Measurements from ENCODE around the gene PAPOLG.

Gene PAPOLG

DNA sequence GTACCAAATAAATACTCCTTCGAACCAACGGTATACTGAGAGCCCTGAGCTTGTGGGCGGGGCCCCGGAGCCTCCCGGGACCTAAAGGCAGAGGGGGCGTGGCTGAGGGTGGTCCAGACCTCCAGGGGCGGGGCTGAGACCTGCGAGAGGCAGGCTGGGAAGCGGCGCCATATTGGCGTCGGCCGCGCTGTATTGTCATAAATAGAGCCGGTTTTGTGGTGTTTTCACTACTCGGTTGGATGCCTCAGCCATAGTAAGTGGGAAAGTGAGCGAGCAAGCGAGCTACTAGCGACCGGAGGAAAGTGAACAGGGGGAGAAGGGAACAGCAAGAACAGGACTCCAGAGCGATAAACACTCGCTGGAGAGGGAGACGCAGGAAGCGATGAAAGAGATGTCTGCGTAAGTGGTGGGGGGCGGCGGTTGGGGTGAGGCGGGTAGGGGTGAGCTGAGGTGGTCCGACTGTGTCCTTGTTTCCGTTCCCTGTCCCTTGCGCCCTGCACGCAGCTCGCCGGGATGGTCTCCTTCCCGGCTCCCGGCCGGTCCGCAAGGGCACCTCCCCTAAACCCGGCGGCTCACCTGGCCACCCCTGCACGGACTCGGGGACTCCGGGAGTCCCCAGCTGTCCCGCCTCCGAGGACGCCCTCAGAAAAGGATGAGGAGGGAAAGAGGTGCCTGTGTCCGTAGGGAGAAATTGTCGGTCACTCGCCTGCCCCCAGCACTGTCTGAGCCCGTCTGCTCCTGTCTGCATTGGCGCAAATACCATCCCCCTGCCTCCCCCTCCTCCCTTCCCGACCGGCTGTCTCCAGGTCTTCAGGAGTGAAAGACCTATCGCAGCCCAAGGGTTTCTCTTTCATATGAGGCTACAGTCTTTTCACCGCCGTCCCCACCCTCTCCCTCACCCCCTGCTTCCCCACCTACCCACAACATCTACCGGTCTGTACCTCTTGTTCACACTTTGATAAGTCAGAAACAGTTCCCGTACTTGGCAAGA is at the start of gene PAPOLG:
PAPOLG (plus strand) TSS at position 172 of the 991 bp plus-strand sequence; CDS start at position 383, 211 bp downstream.
- peak; percentile 97 for DNase-seq (ENCODE audit: low read depth)

DNA sequence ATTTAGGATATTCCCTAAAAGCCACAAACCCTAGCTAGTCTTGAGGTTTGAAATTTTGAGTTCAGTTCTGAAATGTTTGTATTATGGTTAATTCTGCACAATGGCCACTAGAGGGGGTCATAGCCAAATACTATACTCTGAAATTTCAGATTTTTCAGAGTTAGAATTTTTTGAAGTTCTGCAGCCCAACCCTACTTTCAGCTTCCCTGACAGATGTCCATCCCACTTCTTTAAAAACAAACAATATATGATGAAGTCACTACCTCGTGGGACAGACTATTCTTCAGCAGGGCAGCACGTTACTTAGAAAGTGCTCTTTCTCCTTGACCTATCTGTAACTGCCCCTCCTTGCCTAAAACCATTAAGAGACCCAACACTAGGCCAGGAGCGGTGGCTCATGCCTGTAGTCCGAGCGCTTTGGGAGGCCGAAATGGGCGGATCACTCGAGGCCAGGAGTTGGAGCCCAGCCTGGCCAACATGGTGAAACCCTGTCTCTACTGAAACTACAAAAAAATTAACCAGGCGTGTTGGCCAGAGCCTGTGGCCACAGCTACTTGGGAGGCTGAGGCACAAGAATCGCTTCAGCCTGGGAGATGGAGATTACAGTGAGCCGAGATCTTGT is 48.2 kb upstream of the PAPOLG start:
- no peak for DNase-seq (ENCODE audit: low read depth)

DNA sequence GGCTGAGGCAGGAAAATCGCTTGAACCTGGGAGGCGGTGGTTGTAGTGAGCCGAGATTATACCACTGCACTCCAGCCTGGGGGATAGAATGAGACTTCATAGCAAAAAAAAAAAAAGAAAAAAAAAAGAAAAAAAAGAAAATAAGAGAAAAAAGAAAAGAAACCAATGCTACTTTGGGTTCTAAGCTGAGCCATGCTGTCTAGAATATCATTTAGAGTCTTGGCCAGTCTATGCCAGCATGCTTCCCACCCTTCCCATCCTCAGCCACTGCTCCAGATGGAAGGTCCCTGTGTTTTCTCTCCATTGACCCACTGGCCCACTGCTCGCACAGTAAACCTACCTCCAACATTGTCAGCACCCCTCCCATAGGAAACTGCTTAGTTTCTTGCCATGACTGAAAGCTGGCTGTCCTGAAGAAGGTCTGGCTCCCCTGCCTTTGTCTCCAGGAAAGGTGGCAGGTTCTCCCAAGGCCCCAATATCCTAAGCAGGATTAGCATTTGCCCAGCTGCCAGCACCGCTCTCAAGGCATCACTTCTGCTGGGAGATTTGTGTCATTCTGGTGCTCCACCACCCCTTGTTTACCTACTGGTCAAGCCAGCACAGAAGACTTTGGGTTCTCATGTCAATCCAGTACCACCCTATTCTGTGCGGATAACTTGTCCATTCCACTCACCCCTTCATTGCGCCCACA is 47.3 kb upstream of the PAPOLG start:
- DNase-seq (ENCODE audit: low read depth), result no peak

DNA sequence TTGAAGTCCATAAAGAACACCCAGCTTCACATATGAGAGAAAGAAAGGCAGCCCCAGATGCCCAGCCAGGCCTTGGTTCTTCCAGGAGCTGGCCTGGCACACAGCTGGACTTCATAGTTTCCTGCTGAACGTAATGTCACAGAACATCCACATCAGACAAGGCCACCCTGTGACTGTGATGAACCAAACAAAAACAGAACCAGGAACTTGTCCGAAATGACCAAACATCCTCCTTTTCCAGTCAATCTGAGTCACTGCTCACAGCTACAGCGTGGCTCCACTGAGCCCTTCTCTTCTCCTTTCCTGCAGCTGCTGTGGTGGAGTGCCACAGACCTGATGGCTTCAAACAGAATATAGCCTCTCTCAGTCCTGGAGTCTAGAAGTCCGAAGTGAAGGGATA is 45.4 kb upstream of the PAPOLG start:
- DNase-seq (ENCODE audit: low read depth), result no peak

DNA sequence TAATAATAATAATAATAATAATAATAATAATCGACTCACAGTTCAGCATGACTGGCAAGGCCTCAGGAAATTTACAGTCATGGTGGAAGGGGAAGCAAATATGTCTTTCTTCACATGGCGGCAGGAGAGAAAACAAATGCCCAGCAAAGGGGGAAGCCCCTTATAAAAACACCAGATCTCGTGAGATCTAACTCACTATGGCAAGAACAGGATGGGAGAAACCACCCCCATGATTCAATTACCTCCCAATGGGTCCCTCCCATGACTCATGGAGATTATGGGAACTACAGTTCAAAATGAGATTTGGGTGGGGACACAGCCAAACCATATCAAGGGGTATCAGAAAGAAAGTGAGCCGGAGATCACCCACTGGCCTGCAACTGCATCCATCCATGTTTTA is 40.5 kb upstream of the PAPOLG start:
- DNase-seq (ENCODE audit: low read depth), result no peak

DNA sequence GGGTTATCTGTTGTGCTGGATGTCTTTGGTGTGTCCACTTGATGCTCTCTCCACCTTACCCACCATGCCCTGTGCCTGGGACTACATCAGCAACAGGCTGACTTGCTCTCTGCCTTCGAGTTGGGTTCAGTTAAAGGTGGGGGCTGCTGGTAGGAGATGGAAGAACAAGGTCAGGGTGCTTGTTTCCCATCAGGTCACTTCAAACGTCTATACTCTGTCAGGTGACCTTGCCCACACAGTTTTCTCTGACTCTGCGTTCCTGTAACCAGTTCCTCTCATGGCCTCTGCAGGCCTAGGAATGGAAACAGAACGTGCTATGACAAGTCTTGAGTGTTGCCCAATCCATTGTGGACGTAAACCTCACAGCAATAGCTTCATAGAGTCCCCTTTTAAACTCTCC is 38.4 kb upstream of the PAPOLG start:
- no peak for DNase-seq (ENCODE audit: low read depth)

DNA sequence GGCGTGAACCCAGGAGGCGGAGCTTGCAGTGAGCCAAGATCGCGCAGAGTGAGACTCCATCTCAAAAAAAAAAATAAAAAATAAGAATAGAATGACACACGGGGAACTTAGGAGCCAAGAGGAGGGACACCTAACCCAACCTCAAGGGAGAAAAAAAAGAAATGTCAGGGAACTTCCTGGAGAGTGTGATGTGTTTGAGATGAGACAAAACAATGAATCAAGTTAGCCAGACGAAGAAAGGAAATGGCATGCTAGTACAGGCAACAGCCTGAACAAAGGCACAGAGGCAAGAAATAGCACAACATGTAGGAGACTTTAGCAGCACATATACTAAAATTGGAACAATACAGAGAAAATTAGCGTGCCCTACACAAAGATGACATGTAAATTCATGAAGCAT is 36.7 kb upstream of the PAPOLG start:
- no peak for DNase-seq (ENCODE audit: low read depth)

DNA sequence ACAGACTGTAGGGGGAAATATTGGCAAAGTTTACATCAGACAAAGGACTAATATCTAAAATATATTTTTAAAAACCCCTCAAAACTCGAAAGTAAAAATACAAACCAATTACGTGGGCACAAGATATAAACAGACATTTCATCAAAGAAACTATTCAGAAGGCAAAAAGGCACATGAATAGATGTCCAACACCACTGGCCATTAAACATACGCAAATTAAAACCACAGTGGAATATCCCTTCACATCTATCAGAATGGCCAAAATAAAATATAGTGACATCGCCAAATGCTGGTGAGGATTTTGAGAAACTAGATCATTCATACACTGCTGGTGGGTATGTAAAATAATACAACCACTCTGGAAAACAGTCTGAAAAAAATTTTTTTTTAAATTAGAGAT is 30.6 kb upstream of the PAPOLG start:
- no peak for DNase-seq (ENCODE audit: low read depth)

DNA sequence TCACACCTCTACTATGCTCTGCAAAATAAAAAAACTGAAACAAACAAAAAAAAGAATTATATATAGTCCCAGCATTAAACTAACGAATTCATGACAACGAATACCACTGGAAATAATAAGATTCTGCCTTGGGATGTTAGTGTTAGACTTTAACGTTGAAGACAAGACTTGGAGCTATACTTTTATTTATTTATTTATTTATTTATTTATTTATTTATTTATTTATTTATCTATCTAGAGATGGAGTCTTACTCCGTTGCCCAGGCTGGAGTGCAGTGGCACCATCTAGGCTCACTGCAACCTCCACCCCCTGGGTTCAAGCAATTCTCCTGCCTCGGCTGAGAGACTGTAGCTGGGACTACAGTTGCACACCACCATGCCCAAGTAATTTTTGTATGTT is 27.2 kb upstream of the PAPOLG start:
- no peak for DNase-seq (ENCODE audit: low read depth)

DNA sequence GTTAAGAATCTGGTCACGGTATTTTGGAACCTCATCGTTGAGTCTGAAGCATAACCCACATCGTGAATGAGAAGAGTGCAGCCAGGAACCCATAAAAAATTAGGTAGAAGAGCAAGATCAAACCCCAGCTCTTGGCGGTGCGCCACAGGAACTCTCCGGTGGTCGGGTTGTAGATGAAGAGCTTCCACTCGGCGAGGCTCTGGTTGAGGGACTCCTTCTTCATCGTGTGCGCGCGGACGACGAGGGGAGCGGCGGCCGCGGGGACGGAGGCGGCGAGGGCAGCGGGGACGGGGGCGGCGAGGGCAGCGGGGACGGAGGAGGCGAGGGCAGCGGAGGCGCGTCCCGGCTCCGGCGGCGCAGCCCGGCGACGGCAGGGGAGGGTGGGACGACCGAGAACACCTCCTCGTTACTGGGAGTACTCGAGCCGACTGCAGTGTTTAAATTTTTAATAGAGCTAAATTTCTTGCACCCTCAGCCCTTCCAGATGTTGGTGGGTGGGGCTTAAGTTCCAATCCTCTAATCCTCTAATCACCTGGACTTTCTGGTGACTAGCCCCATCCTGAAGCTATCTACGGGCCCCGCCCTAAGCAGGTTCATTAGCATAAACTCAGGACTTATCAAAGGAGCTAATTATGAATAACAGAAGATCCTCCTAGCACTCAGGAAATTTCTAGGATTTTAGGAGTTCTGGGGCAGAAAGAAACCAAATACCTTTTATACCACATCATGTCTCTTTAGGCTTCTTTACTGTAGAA is 20.4 kb upstream of the PAPOLG start:
- DNase-seq (ENCODE audit: low read depth), result peak; percentile 9

DNA sequence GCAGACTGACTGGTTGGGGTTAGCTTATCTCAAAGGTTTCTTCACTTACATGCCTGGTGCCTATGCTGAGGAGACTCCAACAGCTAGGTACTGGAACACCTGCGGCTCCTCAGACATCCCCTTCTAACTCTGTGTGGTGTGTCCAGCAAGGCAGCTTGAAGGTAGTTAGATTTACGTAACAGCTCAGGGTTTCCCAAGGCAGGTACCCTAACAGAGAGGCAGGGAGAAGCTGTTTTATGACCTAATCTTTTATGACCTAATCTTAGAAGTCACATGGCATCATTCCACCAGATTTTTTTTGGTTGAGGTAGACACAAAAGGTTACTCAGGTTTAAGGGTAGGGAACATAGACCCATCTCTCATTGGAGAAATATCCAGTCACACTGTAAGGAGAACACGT is 17.4 kb upstream of the PAPOLG start:
- no peak for DNase-seq (ENCODE audit: low read depth)

DNA sequence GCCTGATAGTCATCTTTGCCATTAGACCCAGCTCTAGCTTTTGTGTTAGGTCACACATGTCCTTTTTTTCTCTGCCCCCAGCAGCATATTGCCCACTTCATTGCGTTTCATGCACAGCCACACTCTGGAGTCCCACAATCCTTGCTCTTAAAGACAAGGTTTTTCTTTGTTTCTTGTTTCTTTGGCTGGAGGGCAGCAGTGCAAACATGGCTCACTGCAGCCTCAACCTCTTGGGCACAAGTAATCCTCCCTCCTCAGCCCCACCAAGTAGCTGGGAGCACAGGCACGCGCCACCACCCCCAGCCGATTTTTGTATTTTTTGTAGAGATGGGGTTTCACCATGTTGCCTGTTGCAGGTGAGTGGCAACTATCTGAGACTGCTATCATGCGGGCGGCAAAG is 16.9 kb upstream of the PAPOLG start:
- DNase-seq (ENCODE audit: low read depth), result no peak

DNA sequence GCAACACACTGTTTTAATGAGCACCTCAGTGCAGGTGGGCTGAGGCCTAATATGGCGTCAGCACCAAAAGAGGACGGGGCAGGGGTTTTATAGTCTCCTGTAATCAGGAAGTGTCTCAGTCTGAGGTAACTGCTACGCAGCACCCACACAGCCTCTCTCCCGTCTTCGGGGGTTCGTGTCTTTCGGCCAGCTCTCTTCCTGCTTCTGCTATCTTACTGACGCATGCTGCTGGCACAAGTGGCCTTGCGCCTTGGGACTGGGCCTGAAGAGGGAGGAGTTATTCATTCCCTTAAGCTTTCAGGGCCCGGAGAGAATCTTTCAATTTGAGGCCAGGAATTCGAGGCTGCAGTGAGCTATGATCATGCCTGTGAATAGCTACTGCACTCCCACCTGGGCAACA is 14.5 kb upstream of the PAPOLG start:
- no peak for DNase-seq (ENCODE audit: low read depth)

DNA sequence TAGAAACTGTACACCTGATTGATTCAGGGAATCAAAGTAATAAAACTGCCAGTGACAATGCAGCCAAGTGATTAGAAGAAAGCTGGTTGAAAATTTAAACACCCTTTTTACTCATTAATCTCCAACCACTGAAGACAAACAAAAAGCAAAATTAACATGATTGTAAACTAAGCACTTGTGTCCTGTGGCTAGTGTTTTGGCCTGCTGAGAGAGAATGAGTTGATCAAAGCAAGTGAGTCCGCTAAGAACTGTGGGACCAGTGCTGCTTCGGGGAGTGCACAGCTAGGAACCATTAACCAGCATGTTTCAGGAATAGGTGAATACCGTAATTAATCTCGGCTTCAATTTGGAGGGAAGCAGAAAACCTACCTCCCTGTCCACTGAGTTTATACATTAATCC is 13.6 kb upstream of the PAPOLG start:
- no peak for DNase-seq (ENCODE audit: low read depth)

DNA sequence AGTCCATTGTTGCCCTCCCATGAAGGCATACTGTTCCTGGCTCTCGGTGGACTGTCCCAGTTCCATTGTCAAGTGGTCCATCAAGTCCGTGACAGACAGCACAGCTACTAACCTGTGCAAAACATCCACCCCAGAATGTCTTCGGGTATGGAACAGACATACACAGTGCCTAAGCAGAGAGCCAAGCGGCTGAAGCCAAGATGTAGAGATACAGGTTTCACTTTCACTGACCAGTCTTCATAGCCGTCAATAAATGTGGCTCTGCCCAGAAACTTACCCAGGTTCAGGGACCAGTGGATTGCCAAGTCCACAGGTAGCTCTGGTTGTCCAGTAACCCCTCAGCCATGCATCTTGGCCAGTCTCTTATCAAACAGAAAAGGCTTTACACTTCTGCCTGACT is 10.7 kb upstream of the PAPOLG start:
- no peak for DNase-seq (ENCODE audit: low read depth)

DNA sequence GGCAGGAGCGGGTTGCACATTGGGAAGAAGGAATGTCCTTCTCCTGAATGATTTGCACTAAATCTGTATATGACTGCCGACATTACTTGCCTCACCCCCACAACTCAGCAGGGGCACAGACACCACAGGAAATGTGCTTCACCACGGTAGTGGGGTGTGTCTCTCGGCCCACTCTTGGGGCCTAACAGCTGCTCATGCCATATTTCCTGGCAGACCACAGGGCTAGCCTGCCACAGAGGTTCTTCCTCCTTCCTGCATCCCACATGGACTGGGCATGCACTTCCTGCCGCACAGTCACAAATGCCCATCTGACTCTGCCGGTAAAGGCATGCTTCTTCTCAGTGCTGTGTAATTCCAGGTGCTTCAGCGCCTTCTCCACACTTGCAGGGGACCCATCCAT is 10.3 kb upstream of the PAPOLG start:
- no peak for DNase-seq (ENCODE audit: low read depth)

DNA sequence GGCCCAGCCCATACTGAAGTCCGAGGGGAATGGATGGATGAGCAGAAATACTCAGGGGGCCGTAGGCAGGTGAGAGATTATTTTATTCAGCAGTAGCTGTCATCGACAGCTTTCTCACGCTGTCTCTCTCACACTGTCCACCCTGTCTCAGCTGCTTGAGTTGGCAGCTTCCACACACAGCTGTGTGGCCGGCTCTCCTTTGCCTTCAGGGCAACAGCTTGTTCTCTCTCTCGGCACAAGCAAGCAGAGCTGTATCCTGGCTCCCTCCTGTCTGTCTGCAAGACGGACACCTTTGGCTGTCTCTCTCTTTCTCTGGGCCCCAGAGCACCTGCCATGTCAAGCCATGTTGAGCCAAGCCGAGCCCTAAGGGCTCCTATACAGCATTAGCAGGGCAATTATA is 9.8 kb upstream of the PAPOLG start:
- no peak for DNase-seq (ENCODE audit: low read depth)

DNA sequence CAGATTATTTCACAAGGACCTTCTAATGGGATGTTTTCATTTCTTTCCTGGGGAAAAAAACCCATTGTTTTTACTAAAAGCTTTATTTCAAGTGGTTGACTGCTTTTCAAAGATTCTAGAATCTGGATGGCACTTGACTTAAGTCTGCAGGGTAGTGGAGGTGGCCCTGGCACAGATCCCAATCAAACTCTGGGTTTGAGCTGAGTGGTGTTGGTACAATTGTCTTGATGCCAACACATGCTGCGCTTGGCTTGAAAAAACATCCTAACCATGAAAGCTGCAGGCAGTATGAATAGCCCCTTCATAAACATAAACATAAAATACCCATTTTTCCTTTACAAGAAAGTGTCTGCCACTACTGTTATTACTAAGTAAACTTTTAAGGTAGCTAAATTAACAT is 3.6 kb downstream of the PAPOLG start:
- DNase-seq (ENCODE audit: low read depth), result no peak

DNA sequence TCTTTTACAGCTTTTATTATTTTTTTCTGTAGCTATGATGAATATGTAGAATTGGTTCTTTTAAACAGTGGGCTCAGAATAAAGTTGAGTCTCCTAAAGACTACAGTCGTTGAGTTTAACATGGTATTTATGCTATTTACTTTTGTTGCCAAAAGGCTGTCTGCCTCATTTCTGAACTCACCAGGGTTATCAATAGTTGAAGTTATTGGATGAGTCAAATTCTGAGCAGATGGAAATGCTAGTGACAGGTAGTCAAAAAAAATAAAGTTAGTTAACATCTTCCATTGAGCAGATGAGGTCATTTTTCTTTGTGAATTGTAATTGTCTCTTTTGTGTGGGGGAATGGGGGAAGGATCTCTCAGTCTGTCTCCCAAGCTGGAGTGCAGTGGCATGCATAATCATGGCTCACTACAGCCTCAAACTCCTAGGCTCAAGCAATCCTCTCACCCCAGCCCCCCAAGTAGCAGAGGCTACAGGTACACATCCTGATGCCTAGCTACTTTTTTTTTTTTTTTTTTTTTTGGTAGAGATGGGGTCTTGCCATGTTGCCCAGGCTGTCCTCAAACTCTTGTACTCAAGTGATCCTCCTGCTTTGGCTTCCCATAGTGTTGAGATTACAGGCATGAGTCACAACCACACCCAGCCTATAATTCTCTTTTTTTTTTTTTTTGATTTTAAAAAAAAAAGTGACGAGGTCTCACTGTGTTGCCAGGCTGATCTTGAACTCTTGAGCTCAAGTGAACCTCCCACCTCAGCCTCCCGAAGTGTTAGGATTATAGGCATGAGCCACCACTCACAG is 8.9 kb downstream of the PAPOLG start:
- DNase-seq (ENCODE audit: low read depth), result no peak

DNA sequence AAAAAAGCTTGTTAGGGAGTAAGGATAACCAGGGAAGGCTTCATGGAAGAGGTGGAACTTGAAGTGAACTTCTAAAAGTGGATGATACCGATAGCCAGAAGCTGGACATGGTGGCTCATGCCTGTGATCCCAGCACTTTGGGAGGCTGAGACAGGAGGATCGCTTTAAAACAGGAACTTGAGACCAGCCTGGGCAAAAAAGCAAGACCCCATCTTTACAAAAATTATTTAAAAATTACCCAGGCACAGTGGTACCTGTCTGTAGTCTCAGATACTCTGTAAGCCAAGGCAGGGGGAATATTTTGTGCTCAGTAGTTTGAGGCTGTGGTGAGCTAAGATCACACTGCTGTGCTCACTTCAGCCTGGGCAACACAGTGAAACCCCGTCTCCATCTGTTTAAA is 10.2 kb downstream of the PAPOLG start:
- no peak for DNase-seq (ENCODE audit: low read depth)

DNA sequence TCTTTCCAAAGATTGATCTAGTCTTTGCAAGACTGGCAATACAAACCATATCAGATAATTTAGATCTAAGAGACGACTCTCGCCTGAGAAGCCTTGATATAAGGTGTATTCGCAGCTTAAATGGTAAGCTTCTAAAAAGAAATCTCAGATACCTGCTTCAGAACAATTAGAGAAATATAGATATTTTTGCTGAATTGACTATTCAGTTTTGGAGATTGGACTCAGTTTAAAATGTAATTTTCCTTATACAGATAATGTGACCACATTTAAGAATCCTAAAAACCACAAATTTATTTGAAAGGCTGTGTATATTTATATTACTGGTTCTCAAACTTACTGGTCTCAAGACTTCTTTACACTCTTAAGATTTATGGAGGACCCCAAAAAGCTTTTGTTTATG is 15.4 kb downstream of the PAPOLG start:
- no peak for DNase-seq (ENCODE audit: low read depth)

All from activated T-cell treated with anti-CD3 and anti-CD28 coated beads for 1 hour (primary cell).